Muscle layer of duodenum (tissue), 2 donors: ENCODE data around the gene CFAP100.

Source experiments
- H3K27ac ChIP-seq: one replicate; pipeline ENCODE4 v1.7.0; 2013; ENCODE audit warnings: mild to moderate bottlenecking, low read length
- H3K27me3 ChIP-seq: one replicate; pipeline ENCODE4 v1.7.0; 2013; ENCODE audit warnings: low read depth, mild to moderate bottlenecking, control low read depth, low read length
- H3K36me3 ChIP-seq, 2 donors: one replicate each; pipeline ENCODE4 v1.7.0; 2013; ENCODE audit warnings: low read length in 2 of 2, control low read depth in 1 of 2, mild to moderate bottlenecking in 1 of 2; ENCODE audit not compliant: insufficient read depth in 2 of 2, control insufficient read depth in 1 of 2
- H3K4me1 ChIP-seq, 2 donors: one replicate each; pipeline ENCODE4 v1.7.0; 2013; ENCODE audit warnings: low read length in 2 of 2, mild to moderate bottlenecking in 2 of 2, control low read depth in 1 of 2, moderate library complexity in 1 of 2; ENCODE audit not compliant: insufficient read depth in 2 of 2, control insufficient read depth in 1 of 2
- H3K4me3 ChIP-seq, 2 donors: one replicate each; pipeline ENCODE4 v1.7.0; 2013; ENCODE audit warnings: low read length in 2 of 2, low read depth in 1 of 2, mild to moderate bottlenecking in 1 of 2
- H3K9me3 ChIP-seq, 2 donors: one replicate each; pipeline ENCODE4 v1.7.0; 2013; ENCODE audit warnings: low read length in 2 of 2, control low read depth in 1 of 2, mild to moderate bottlenecking in 1 of 2; ENCODE audit not compliant: control insufficient read depth in 1 of 2
- donor health status: healthy.

Gene CFAP100

DNA sequence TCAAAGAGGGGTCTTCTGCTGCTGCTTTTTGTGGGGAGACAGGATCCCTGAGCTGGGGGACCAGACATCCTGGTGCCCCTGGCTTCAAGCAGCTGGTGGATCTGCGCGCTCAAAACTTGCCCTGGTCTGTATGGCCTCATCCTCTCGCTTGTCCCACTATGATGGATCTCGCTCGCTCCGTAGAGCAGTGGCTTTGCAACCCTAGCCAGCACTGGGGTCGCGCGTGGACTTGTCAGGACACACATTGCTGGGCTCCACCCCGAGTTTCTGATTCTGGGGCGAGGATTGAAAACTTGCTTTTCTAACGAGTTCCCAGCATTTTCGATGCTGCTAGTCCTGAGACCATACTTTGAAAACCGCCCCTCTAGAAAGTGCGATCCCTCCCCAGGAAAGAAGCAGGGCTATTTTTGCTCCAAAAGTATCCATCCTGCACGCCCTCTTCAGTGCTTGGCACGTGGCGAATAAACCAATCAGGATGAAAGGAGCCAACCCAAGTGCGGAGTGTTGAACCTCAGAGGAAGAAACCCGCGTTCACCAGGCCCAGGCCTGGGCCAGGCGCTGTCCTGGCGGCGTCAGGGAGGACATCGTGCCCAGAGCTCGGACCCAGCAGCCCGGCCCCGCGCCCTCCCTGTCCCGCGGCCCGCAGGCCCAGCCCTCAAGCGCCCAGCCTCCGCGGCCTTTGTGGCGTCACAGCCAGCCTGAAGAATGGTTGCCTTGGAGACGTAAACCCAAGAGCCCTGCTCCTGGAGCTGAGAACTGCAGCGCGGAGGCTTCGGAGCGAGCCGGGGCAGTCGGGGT, at the start of gene CFAP100:
CFAP100 (plus strand) TSS at position 731 of the 798 bp plus-strand sequence. CDS start 1,092 bp downstream, outside the sequence.
- no peaks in the 10 kb centered on the region for H3K36me3 ChIP-seq
- H3K27me3 ChIP-seq = no peaks in the 10 kb centered on the region
- peak within 1 kb of the TSS in 1 of 2 donors; percentile 55 for H3K4me3 ChIP-seq
- H3K27ac ChIP-seq = no peak within 1 kb of the TSS
- H3K9me3 ChIP-seq = no peaks in the 10 kb centered on the region
- peaks cover 0 to 12% of the 10 kb centered on the region in 2 donors for H3K4me1 ChIP-seq

DNA sequence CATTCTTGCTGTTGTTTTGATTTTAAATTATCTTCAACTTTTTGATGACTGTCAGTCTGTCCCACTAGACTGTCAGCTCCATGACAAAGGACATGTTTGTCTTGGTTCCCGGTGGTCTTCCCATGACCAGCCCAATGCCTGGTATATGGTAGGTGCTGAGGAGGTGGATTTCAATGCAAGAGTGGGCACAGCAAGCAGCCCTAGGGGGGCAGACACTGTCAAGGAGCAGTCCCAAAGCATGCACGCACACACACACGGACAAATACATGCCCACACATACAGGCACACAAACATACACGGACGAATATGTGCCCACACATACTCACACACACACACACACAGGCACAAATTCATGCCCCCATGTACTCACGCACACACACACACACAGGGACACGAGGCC, 49.5 kb upstream of the CFAP100 start:
- H3K4me3 ChIP-seq = no peak overlapping the region
- no peaks in the 10 kb centered on the region for H3K27me3 ChIP-seq
- no peaks in the 10 kb centered on the region for H3K9me3 ChIP-seq
- no peak overlapping the region for H3K27ac ChIP-seq
- no peaks in the 10 kb centered on the region for H3K4me1 ChIP-seq
- H3K36me3 ChIP-seq = no peaks in the 10 kb centered on the region

DNA sequence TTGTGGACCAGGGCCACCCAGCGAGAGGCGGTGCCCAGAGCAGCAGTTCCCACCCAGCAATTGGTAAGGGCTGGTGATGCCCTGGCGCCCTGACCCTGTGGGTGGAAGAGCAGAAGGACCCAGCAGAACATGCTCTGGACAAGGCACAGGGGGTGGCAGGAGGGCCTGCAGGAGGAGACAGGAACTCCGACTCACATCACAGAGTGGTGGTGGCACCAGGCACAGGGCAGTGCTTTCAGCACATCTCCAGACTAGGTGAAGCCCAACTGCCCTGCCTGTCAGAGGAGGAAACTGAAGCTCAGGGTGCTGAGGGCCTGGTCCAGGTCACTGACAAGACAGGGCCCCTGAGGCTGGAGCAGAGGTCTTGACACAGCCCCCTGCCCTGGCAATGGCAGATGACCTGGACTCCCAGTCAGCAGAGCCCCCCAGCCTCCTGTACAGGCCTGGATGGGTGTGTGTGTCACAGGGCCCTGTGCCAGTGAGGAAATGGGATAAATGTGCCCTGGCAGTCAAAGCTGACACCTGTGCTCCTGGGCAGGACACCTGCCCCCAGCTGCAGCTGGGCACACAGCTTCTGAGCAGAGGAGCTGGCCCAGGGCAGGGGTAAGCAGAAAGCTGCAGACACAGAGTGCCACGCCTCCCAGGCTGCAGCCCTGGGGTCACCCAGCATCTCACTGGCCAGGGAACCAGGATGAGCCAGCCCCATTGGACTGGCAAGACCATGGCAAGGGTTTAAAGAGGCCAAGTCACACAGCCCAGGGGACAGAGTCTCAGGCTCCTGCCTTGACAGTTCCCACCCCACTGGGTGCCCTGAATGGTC, 48.9 kb upstream of the CFAP100 start:
- H3K4me3 ChIP-seq = no peak overlapping the region
- H3K27me3 ChIP-seq = no peaks in the 10 kb centered on the region
- no peaks in the 10 kb centered on the region for H3K4me1 ChIP-seq
- no peak overlapping the region for H3K27ac ChIP-seq
- H3K36me3 ChIP-seq = peaks cover 0 to 1% of the 10 kb centered on the region in 2 donors
- no peaks in the 10 kb centered on the region for H3K9me3 ChIP-seq

DNA sequence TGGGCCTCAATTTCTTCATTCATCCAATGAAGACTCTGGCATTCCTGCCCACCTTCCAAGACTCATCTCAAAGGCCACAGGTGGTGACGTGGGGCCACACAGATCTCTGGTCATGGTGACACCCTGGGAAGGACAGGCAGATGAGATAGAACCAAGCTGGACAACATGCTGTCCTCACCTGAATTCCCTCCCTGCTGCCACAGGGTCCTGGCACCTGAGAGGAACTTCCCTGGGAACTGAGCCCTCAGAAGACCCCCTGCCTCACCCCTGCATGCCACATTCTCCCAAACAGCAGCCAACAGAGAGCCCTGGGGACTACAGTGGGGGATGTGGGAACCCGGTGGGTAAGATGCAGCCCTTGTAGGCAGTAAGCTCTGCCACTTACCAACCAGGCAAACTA, 48.2 kb upstream of the CFAP100 start:
- Histone ChIP-seq H3K4me3 (no peak overlapping the region), H3K9me3 (no peaks in the 10 kb centered on the region), H3K27ac (no peak overlapping the region), H3K36me3 (peaks cover 0 to 7% of the 10 kb centered on the region in 2 donors), H3K4me1 (no peaks in the 10 kb centered on the region), H3K27me3 (no peaks in the 10 kb centered on the region)

DNA sequence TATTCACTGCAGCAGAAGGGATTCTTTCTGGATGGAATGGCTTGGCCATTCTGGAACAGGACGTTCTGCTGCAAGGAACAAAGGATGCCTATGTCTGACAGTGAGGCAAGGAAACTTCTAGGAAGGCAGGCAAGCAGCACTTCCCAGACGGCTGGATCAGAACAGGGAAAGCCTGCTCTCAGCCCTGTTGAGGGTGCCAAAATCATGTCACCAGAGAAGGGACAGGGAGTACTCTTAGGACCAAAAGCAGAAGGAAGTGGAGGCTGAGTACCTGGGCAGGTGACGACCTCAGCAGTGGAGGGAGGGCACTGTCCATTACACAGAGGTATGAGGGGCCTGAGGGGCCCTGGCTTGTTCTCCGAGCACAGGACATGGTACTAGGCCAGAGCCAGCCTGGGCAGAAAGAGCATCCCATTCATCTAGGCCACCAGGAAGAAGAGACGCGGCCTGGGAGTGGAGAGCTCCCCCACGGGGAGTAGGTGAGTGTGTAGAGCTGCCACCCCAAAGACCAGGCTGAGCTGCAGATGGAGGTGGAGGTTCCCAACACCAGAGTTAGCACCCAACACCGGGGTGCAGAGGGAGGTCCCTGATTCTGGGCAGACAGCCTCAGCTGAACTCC, 47.1 kb upstream of the CFAP100 start:
- Histone ChIP-seq H3K4me1 (no peaks in the 10 kb centered on the region), H3K9me3 (no peaks in the 10 kb centered on the region), H3K4me3 (no peak overlapping the region), H3K36me3 (peaks cover 0 to 19% of the 10 kb centered on the region in 2 donors), H3K27ac (no peak overlapping the region), H3K27me3 (no peaks in the 10 kb centered on the region)

DNA sequence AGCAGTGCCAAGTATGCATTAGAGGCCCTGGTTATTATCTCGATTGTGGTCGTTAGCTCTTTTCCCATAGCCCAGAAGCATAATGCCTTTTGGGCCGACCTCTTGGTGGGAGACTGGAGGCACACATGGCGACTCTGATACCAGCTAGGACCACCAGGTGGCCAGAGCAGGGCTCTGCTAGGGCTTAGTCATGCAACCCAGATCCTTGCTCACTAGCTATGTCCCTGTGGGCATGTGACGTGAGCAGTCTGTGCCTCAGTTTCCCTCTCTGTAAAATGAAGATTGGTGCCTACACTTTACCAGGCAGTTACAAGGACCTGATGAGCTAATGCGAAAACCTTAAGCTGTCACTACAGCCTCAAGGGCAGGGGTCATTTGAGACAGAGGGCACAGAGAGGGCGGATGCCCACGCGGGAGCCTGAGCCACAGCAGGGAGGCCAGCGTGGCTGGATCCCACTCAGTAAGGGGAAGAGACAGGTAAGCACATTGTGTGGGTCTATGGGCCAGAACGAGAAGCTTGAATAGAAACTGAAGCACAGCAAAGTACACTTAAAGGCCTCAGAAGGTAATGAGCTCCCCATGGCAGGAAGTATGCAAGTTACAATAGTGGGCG, 46.3 kb upstream of the CFAP100 start:
- no peak overlapping the region for H3K27ac ChIP-seq
- no peaks in the 10 kb centered on the region for H3K9me3 ChIP-seq
- no peaks in the 10 kb centered on the region for H3K4me1 ChIP-seq
- H3K27me3 ChIP-seq = no peaks in the 10 kb centered on the region
- H3K36me3 ChIP-seq = peaks cover 0 to 19% of the 10 kb centered on the region in 2 donors
- no peak overlapping the region for H3K4me3 ChIP-seq

DNA sequence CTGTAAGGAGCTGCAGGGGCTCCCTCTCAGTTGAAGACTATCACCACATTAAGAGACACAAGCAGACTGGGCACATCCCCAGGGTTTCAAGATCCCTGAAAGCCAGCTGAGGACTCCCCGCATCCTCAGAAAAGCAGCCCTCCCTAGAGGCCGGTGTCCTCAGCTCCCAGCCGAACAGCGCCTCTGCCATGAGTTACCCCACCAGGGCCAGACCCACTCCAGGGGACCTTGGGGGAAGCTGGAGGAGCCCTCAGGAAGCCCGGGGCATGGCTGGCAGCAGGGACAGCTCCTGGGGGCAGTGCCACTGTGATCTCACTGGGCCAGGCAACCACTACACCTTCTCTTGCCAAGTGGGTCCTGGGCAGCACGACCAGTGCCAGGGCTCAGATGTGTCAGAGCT, 45.6 kb upstream of the CFAP100 start:
- peaks cover 0 to 19% of the 10 kb centered on the region in 2 donors for H3K36me3 ChIP-seq
- no peaks in the 10 kb centered on the region for H3K27me3 ChIP-seq
- no peaks in the 10 kb centered on the region for H3K9me3 ChIP-seq
- H3K4me1 ChIP-seq = no peaks in the 10 kb centered on the region
- no peak overlapping the region for H3K27ac ChIP-seq
- H3K4me3 ChIP-seq = no peak overlapping the region

DNA sequence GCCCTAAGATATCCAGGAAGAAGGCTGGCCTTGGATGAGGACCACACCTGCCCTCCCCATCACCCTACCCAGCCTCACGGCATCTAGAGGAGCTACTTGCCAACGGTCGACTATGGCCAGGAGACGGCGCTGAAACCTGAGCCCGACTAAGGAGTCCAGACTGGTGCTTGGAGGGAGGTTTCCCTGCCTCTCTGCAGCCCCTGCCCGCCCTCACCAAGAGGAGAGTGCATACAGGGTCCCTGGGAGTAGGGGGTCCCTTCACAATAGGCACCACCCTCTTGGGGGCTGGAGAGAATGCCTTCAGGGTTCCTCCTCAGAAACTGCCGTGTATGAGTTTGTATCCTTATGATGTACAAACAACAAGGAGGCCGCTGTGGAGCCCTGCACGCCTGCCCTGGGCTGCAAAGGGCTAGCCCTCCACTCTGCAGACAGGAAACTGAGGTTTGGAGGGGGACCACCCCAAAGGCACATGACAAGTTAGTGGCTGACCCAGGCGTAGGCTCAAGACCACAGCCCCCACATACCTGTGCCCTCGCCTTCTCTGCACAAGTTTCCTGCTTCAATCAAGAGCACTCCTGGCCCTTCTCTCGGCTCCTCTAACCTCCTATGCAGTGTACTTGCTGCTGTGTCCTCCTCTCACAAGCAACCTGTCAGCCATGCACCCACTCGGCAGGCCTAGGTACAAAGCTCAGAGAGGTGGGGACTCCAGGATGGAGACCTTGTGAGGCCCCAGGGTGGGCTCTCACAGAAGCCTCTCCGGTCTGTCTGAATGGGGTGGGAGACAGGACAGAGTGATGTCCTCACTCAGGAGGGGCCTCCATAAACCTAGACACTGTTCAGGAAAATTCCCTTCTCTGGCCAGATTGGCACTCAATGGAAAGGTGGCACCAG, 44.9 kb upstream of the CFAP100 start:
- no peaks in the 10 kb centered on the region for H3K27me3 ChIP-seq
- no peaks in the 10 kb centered on the region for H3K4me1 ChIP-seq
- no peaks in the 10 kb centered on the region for H3K9me3 ChIP-seq
- H3K27ac ChIP-seq = no peak overlapping the region
- H3K4me3 ChIP-seq = no peak overlapping the region
- H3K36me3 ChIP-seq = peaks cover 0 to 19% of the 10 kb centered on the region in 2 donors

DNA sequence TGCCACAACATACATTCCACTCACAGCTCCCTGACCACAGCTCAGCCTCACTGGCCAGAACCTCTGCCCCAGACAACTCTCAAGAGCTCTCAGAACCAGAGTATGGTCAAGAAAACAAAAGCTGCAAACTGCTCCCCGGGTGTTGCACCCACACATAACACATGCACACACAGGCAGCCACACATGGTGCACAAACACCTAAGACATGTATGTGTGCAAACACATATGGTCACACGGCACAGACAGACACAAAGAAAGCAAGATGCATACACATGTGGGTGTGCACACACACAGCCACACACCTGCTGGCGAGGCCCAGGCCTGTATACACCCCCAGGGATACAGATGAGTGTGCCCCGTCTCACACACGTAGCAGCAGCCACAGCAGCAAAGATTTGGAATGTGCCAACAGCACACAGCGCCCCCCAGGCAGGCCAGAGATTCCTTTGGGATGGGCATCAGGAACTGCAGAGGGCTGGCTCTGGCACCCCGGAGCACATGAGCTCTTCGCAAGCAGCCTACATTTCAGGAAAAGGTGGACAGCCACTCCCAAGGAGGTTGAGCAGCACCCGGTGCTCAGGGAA, 44.1 kb upstream of the CFAP100 start:
- Histone ChIP-seq H3K27ac (no peak overlapping the region), H3K36me3 (peaks cover 0 to 19% of the 10 kb centered on the region in 2 donors), H3K4me1 (peaks cover 4 to 5% of the 10 kb centered on the region in 2 donors), H3K27me3 (no peaks in the 10 kb centered on the region), H3K4me3 (no peak overlapping the region), H3K9me3 (no peaks in the 10 kb centered on the region)

DNA sequence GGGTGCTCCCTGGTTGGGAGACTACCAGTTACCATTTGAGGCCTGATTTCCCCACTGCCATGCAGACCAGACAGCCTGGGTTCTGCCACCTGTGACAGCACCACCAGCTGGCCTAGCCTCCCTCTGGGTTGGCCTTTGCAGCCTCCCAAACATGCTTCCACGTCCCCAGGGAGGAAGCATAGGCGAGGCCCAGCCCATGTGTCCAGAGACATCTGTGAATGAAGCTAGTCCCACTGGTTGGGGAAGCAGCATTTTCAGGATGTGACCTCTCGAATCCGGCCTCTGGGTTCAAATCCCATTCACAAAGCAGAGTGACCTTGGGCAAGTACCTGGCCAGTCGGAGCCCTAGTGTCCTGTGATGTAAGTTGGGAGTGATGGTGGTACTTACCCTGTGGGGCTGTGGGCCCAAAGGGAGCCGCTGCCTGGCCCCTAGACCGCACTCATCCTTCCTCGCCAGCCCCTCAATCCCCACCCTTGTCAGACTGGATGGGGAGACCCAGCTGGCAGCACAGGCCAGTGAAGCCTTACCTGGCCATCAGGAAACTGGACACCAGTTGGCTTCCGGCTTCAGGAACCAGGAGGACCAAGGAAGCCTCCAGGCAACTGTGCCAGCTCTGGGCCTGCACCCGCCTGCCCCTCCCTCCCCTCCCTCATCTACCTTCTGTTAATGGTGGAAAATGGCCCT, 43.5 kb upstream of the CFAP100 start:
- peaks cover 5 to 8% of the 10 kb centered on the region in 2 donors for H3K4me1 ChIP-seq
- H3K27ac ChIP-seq = no peak overlapping the region
- peaks cover 0 to 19% of the 10 kb centered on the region in 2 donors for H3K36me3 ChIP-seq
- H3K27me3 ChIP-seq = no peaks in the 10 kb centered on the region
- no peaks in the 10 kb centered on the region for H3K9me3 ChIP-seq
- H3K4me3 ChIP-seq = no peak overlapping the region
